Measurements from ENCODE around the gene MAP3K1.

DNA sequence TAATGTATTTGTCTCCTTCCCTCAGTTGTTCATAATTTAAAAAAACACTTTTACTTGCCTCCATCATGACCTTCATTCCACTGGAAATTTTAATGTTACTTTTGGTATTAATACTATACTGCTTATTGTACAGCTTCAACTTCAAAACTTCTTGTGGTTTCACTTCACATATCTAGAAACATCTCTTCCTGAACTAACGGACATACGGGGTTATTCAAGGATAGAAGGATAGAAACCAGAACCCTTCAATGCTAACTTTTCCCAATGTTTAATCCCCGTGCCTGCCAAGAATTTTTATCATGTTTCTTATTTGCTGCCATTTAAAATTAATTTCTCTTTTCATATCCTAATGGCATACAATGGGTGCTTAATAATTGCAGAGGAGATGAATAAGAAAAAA is 57.7 kb downstream of the MAP3K1 start:
- TF ChIP-seq, protein P1, sequence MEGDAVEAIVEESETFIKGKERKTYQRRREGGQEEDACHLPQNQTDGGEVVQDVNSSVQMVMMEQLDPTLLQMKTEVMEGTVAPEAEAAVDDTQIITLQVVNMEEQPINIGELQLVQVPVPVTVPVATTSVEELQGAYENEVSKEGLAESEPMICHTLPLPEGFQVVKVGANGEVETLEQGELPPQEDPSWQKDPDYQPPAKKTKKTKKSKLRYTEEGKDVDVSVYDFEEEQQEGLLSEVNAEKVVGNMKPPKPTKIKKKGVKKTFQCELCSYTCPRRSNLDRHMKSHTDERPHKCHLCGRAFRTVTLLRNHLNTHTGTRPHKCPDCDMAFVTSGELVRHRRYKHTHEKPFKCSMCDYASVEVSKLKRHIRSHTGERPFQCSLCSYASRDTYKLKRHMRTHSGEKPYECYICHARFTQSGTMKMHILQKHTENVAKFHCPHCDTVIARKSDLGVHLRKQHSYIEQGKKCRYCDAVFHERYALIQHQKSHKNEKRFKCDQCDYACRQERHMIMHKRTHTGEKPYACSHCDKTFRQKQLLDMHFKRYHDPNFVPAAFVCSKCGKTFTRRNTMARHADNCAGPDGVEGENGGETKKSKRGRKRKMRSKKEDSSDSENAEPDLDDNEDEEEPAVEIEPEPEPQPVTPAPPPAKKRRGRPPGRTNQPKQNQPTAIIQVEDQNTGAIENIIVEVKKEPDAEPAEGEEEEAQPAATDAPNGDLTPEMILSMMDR (IDR thresholded peaks at IDR 0.05; ENCODE audit: insufficient read depth, low read depth, low read length): no peak
- TF ChIP-seq EZH2 (IDR thresholded peaks at IDR 0.05; ENCODE audit: insufficient read depth, low read length): no peak

Data from astrocyte (in vitro differentiated cells and primary cell).